B cell (primary cell): ENCODE data around the gene SEC23B. TPM values are rescaled to one million over a fixed set of nuclear protein-coding genes. Genes with fewer than 3 reads are reported as not detected.

Source experiments
- ATAC-seq: fragments of 200-7000 bp; cut with Tn5 transposase; one replicate; pipeline ENCODE4 v1.10.0; 2021; ENCODE audit warnings: low read depth, mild to moderate bottlenecking, moderate number of reproducible peaks, moderate library complexity
- CTCF ChIA-PET: fragments of 350-600 bp; sonication (Branson Sonifier 250); formaldehyde crosslinking; loops from one replicate; lab custom pipeline; 2021; ENCODE audit warnings: antibody characterized with exemption, inconsistent platforms; lab: Charles Lee
- POLR2A ChIA-PET: fragments of 350-600 bp; sonication (Branson Sonifier 250); formaldehyde crosslinking; loops from one replicate; lab custom pipeline; 2021; ENCODE audit warnings: antibody characterized with exemption; lab: Charles Lee
- DNase-seq: peaks from one replicate; pipeline ENCODE4 v3.0.0; 2013
- H2AFZ ChIP-seq: 2 replicates; pipeline ENCODE4 v1.6.1; 2012; ENCODE audit warnings: mild to moderate bottlenecking, low read depth, low read length; ENCODE audit not compliant: insufficient read depth, poor library complexity, severe bottlenecking
- H3K27ac ChIP-seq, 2 donors: 1 replicate in 1 of 2; 2 replicates in 1 of 2; pipeline ENCODE4 v1.5.1; 2012 to 2013; ENCODE audit warnings: low read length in 2 of 2, mild to moderate bottlenecking in 2 of 2, moderate library complexity in 1 of 2
- H3K27me3 ChIP-seq, 4 experiments: fragments of 200-600 bp in 1 of 4; sonication (generic) in 1 of 4; replicated peaks in 1 of 4; 1 replicate in 2 of 4; 2 replicates in 2 of 4; pipeline versions ENCODE4 v1.6.1 to v1.7.0; 2013 to 2016; ENCODE audit warnings: low read length in 3 of 4, mild to moderate bottlenecking in 2 of 4, mixed read lengths in 1 of 4, moderate library complexity in 1 of 4; ENCODE audit not compliant: insufficient read depth in 4 of 4, control insufficient read depth in 3 of 4; ENCODE audit errors: control extremely low read depth in 1 of 4
- H3K36me3 ChIP-seq, 2 experiments: replicated peaks in 1 of 2; 1 replicate in 1 of 2; 2 replicates in 1 of 2; pipeline versions ENCODE4 v1.6.1 to v1.7.1; 2013; ENCODE audit warnings: low read length in 1 of 2; ENCODE audit not compliant: insufficient read depth in 2 of 2, control insufficient read depth in 1 of 2; ENCODE audit errors: control extremely low read depth in 1 of 2, extremely low read depth in 1 of 2
- H3K4me1 ChIP-seq, 2 donors: fragments of 200-600 bp in 1 of 2; sonication (generic) in 1 of 2; 1 replicate in 1 of 2; 2 replicates in 1 of 2; pipeline versions ENCODE4 v1.5.1 to v1.6.1; 2013 to 2017; ENCODE audit warnings: low read length in 2 of 2; ENCODE audit not compliant: control insufficient read depth in 2 of 2, insufficient read depth in 2 of 2
- H3K4me2 ChIP-seq: replicated peaks from 2 replicates; pipeline ENCODE3; 2012; ENCODE audit warnings: mild to moderate bottlenecking, low read depth, low read length; ENCODE audit not compliant: poor library complexity, severe bottlenecking
- H3K4me3 ChIP-seq, 5 experiments: fragments of 200-600 bp in 1 of 5; sonication (generic) in 1 of 5; 1 replicate in 3 of 5; 2 replicates in 2 of 5; pipeline versions ENCODE4 v1.5.1 to v1.7.0; 2011 to 2016; ENCODE audit warnings: low read length in 4 of 5, mild to moderate bottlenecking in 4 of 5, low read depth in 2 of 5, control low read depth in 1 of 5, moderate library complexity in 1 of 5; ENCODE audit not compliant: insufficient read depth in 1 of 5; ENCODE audit errors: control extremely low read depth in 1 of 5, extremely low read depth in 1 of 5
- H3K79me2 ChIP-seq: fragments of 200-600 bp; sonication (generic); one replicate; pipeline ENCODE4 v1.6.0; 2016; ENCODE audit warnings: low read length; ENCODE audit not compliant: control insufficient read depth, insufficient read depth
- H3K9ac ChIP-seq: fragments of 200-600 bp; sonication (generic); 2 replicates; pipeline ENCODE4 v1.6.1; 2017; ENCODE audit warnings: mild to moderate bottlenecking, low read length, moderate library complexity
- H3K9me3 ChIP-seq, 3 donors: one replicate each; pipeline versions ENCODE4 v1.6.1 to v1.7.1; 2013; ENCODE audit warnings: low read length in 2 of 3; ENCODE audit not compliant: control insufficient read depth in 2 of 3, insufficient read depth in 1 of 3; ENCODE audit errors: control extremely low read depth in 1 of 3
- H4K20me1 ChIP-seq: 2 replicates; pipeline ENCODE4 v1.6.0; 2012; ENCODE audit warnings: mild to moderate bottlenecking, low read length; ENCODE audit not compliant: insufficient read depth, control insufficient read depth, poor library complexity, severe bottlenecking
- H3K27ac Mint-ChIP-seq: one replicate; pipeline ENCODE4 v1.8.0; 2021; ENCODE audit warnings: mixed read lengths
- H3K27me3 Mint-ChIP-seq: one replicate; pipeline ENCODE4 v1.8.0; 2021; ENCODE audit warnings: mixed read lengths
- H3K4me1 Mint-ChIP-seq: one replicate; pipeline ENCODE4 v1.8.0; 2021; ENCODE audit warnings: mixed read lengths
- H3K4me3 Mint-ChIP-seq: one replicate; pipeline ENCODE4 v1.8.0; 2021; ENCODE audit warnings: mixed read lengths
- H3K9me3 Mint-ChIP-seq: one replicate; pipeline ENCODE4 v1.8.0; 2022; ENCODE audit warnings: mixed read lengths; ENCODE audit not compliant: insufficient read depth
- CTCF ChIP-seq: fragments of 200-600 bp; IDR thresholded peaks from one replicate; pipeline ENCODE4 v1.8.0; 2022; ENCODE audit warnings: antibody characterized with exemption, mild to moderate bottlenecking
- EZH2 ChIP-seq: IDR thresholded peaks from 2 replicates; pipeline ENCODE4 v1.6.1; 2012; ENCODE audit warnings: borderline replicate concordance, low read depth, mild to moderate bottlenecking, moderate library complexity, low read length; ENCODE audit not compliant: insufficient read depth, poor library complexity, severe bottlenecking
- WGBS: methylation state at CpG from one replicate; pipeline ENCODE4 v1.1.5; 2013; ENCODE audit warnings: missing lambda C conversion rate; ENCODE audit not compliant: insufficient coverage; 5-methylcytosine and 5-hydroxymethylcytosine counted together
- intact Hi-C: fragments of 100-400 bp; cut with micrococcal nuclease; formaldehyde crosslinking; loops from one replicate; pipeline ENCODE4 v1.10.0; 2022
- polyA plus RNA-seq: library from polyadenylated mRNA; depleted of rRNA; stranded (reverse); fragments of >200 nt; gene quantifications from 2 replicates; pipeline ENCODE4 v1.2.3, GENCODE V29; 2012
- total RNA-seq, 2 donors: library from RNA; stranded (reverse); fragments of 120-200 nt in 1 of 2; gene quantifications; 1 replicate in 1 of 2; 2 replicates in 1 of 2; pipeline versions ENCODE4 v1.2.3 to v1.2.4, GENCODE V29; 2013 to 2022

The SEC23B gene
- total and polyA plus RNA-seq, 2 donors (not counting 1 experiment from before 2014, with no cell fraction given), result 19.5 to 39.4 TPM

- Histone ChIP-seq H3K79me2 (no peaks in the 10 kb centered on the region), H2AFZ (no peak overlapping the region), H3K9ac (no peak overlapping the region), H3K4me2 (no peak overlapping the region), H3K36me3 (no peaks in the 10 kb centered on the region), H3K27ac (no peak overlapping the region), H3K4me3 (no peak overlapping the region), H4K20me1 (no peaks in the 10 kb centered on the region), H3K9me3 (no peaks in the 10 kb centered on the region), H3K4me1 (peaks cover 17% of the 10 kb centered on the region in 2 donors), H3K27me3 (peaks cover 0 to 12% (median 3%) of the 10 kb centered on the region in 4 experiments)
- Mint-ChIP-seq H3K27me3 (peaks cover 19% of the 10 kb centered on the region), H3K4me1 (peaks cover 23% of the 10 kb centered on the region), H3K27ac (no peak overlapping the region), H3K9me3 (no peaks in the 10 kb centered on the region), H3K4me3 (no peak overlapping the region)
- DNase-seq, result no peak
- TF ChIP-seq CTCF (no peak), EZH2 (no peak)
- intact Hi-C loops, result loop anchor here (5.0 kb wide), 1 partner anchor 448 kb away; the partner anchor contains the start of genes KAT14 and PET117
- ATAC-seq, result no peak
- 100% methylated on average over 2 of the region's 2 CpGs for WGBS
- ChIA-PET POLR2A (no interaction called here), CTCF (no interaction called here)
These were observed 77.4 kb downstream of the SEC23B start for GRCh38 chr20:18585134-18585533.
